PC-9 (cell line): ENCODE measurements around the gene ENGASE. TPM values are rescaled to one million over a fixed set of nuclear protein-coding genes. Genes with fewer than 3 reads are reported as not detected.

Experiments used
- BruUV-seq: library from RNA; stranded (reverse); fragments of 400-500 nt; replicated peaks from 2 replicates; lab custom pipeline; 2021; lab: Mats Ljungman, UMichigan
- CTCF ChIA-PET: fragments of 300-600 bp; sonication (Branson Sonifier 250); formaldehyde crosslinking; loops from one replicate; lab custom pipeline; 2022; ENCODE audit warnings: antibody characterized with exemption; lab: Charles Lee
- POLR2A ChIA-PET: fragments of 300-600 bp; sonication (Branson Sonifier 250); formaldehyde crosslinking; loops from one replicate; lab custom pipeline; 2022; ENCODE audit warnings: antibody characterized with exemption; ENCODE audit not compliant: unreplicated experiment; lab: Charles Lee
- DNase-seq, 2 experiments: peaks; one replicate each; pipeline versions ENCODE4 v3.0.0 to v3.0.0-alpha.2; 2015 to 2022; ENCODE audit warnings: mixed read lengths in 1 of 2
- H2AFZ ChIP-seq: fragments of 200-600 bp; sonication (generic); 2 replicates; pipeline ENCODE4 v1.8.1; 2017; ENCODE audit warnings: antibody characterized with exemption
- H3F3A ChIP-seq: fragments of 200-600 bp; sonication (generic); 2 replicates; pipeline ENCODE4 v1.8.1; 2017; ENCODE audit warnings: antibody characterized with exemption, mild to moderate bottlenecking, low read depth; ENCODE audit not compliant: insufficient read depth
- H3K27ac ChIP-seq: fragments of 200-600 bp; sonication (generic); 2 replicates; pipeline ENCODE4 v1.6.1; 2016; ENCODE audit warnings: mixed run types
- H3K27me3 ChIP-seq: fragments of 200-600 bp; sonication (generic); 2 replicates; pipeline ENCODE4 v1.6.1; 2016; ENCODE audit warnings: low read depth, mixed run types; ENCODE audit not compliant: insufficient read depth
- H3K36me3 ChIP-seq: fragments of 200-600 bp; sonication (generic); 2 replicates; pipeline ENCODE4 v1.6.1; 2016; ENCODE audit warnings: low read depth, mixed run types
- H3K4me1 ChIP-seq: fragments of 200-600 bp; sonication (generic); replicated peaks from 2 replicates; pipeline ENCODE4 v1.6.1; 2016; ENCODE audit warnings: mixed run types; ENCODE audit not compliant: insufficient read depth
- H3K4me2 ChIP-seq: fragments of 200-600 bp; sonication (generic); 2 replicates; pipeline ENCODE4 v1.6.1; 2017; ENCODE audit warnings: mixed run types
- H3K4me3 ChIP-seq: fragments of 200-600 bp; sonication (generic); 2 replicates; pipeline ENCODE4 v1.6.1; 2016; ENCODE audit warnings: mixed run types
- H3K79me2 ChIP-seq: fragments of 200-600 bp; sonication (generic); 2 replicates; pipeline ENCODE4 v1.6.1; 2017; ENCODE audit warnings: low read depth, mixed run types
- H3K9me2 ChIP-seq: fragments of 200-600 bp; sonication (generic); 2 replicates; pipeline ENCODE4 v1.8.1; 2017; ENCODE audit warnings: mild to moderate bottlenecking; ENCODE audit not compliant: insufficient read depth
- H3K9me3 ChIP-seq: fragments of 200-600 bp; sonication (generic); 2 replicates; pipeline ENCODE4 v1.8.1; 2016; ENCODE audit warnings: low read depth; ENCODE audit not compliant: insufficient read depth
- H4K20me1 ChIP-seq: fragments of 200-600 bp; sonication (generic); 2 replicates; pipeline ENCODE4 v1.8.1; 2017; ENCODE audit not compliant: insufficient read depth
- EZH2 ChIP-seq: fragments of 200-600 bp; sonication (generic); IDR thresholded peaks from 2 replicates; pipeline ENCODE4 v1.8.0; 2017; ENCODE audit warnings: antibody characterized with exemption, low read depth
- intact Hi-C: fragments of 100-400 bp; cut with micrococcal nuclease; formaldehyde crosslinking; loops from one replicate; pipeline ENCODE4 v1.10.0; 2022; ENCODE audit not compliant: unreplicated experiment
- total RNA-seq: library from RNA; stranded (reverse); gene quantifications from 2 replicates; pipeline ENCODE4 v1.2.3, GENCODE V29; 2021
- TF ChIP-seq, protein P1 (sequence below): fragments of 200-600 bp; sonication (generic); conservative IDR thresholded peaks from 2 replicates; pipeline ENCODE4 v1.6.1; 2017; ENCODE audit warnings: mixed run types, antibody characterized with exemption, mild to moderate bottlenecking, moderate library complexity

The ENGASE gene
- total RNA-seq, 1 experiment from 2014 or later = 15.7 TPM

DNA sequence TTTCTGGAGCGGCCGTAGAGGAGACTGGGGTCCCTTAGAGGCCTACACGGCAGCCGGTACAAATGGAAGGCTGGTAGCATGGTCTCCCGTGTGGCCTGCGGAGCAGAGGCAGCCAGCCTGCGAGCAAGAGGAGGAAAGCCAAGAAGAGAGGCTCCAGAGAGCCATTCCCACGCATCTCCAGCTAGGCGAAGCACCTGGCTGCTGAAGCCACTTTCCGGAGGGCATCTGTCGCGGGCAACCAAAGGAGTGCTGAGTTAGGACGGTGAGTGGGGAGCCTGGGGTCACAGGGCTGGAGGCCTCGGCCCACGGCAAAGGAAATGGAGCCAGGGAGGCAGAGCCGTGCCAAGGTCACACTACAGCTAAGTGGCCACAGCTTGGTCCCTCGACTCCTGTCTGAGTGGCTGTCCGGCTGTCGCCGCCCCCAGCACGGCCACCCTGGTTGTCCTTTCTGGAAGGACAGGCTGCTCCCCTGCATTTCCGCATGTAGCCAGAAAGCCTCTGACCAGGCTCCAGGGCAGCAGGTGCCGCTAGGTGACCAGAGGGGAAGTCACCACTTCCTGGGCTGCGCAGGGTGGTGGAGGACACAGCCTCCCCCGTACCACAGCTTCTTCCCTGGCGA lies 33.7 kb downstream of the ENGASE start:
- Histone ChIP-seq H3K9me3 (no peaks in the 10 kb centered on the region), H3K4me2 (no peak overlapping the region), H3K36me3 (no peaks in the 10 kb centered on the region), H4K20me1 (no peaks in the 10 kb centered on the region; the same call in 1 of the 2 replicates), H3K27ac (no peak overlapping the region), H3K4me3 (no peak overlapping the region), H3K4me1 (no peaks in the 10 kb centered on the region), H3F3A (no peaks in the 10 kb centered on the region), H2AFZ (no peak overlapping the region), H3K9me2 (no peaks in the 10 kb centered on the region), H3K79me2 (no peaks in the 10 kb centered on the region), H3K27me3 (peaks cover 78% of the 10 kb centered on the region)
- ChIA-PET POLR2A (no interaction called here), CTCF (no interaction called here)
- intact Hi-C loops = no loop called here
- no peak for DNase-seq
- no TSS peak for BruUV-seq
- TF ChIP-seq, protein P1, sequence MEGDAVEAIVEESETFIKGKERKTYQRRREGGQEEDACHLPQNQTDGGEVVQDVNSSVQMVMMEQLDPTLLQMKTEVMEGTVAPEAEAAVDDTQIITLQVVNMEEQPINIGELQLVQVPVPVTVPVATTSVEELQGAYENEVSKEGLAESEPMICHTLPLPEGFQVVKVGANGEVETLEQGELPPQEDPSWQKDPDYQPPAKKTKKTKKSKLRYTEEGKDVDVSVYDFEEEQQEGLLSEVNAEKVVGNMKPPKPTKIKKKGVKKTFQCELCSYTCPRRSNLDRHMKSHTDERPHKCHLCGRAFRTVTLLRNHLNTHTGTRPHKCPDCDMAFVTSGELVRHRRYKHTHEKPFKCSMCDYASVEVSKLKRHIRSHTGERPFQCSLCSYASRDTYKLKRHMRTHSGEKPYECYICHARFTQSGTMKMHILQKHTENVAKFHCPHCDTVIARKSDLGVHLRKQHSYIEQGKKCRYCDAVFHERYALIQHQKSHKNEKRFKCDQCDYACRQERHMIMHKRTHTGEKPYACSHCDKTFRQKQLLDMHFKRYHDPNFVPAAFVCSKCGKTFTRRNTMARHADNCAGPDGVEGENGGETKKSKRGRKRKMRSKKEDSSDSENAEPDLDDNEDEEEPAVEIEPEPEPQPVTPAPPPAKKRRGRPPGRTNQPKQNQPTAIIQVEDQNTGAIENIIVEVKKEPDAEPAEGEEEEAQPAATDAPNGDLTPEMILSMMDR = no peak

DNA sequence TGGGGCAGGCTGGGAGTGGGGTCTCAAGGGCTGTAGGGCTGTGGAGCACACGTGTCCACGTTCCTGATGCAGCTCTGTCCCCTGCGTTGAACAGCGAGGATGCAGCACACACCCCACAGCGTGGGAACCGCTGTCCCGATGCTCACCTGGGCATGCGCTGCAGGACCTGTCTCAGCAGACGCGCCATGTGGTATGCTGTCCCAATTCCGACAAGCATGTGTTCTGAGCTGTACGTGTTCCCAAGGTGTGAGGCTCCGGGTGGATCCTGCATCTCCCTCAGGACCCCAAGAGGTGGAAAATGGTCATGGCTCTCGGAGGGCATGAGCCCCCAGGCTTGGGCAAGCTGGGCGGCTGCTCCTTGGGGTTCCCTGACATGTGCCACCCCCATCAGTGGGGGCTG lies 34.2 kb downstream of the ENGASE start:
- Histone ChIP-seq H3K27ac (no peak overlapping the region), H3K4me3 (no peak overlapping the region), H3K4me2 (no peak overlapping the region), H3K9me3 (no peaks in the 10 kb centered on the region), H3K36me3 (no peaks in the 10 kb centered on the region), H3K27me3 (peaks cover 80% of the 10 kb centered on the region), H3K79me2 (no peaks in the 10 kb centered on the region), H3K9me2 (no peaks in the 10 kb centered on the region), H2AFZ (no peak overlapping the region), H3K4me1 (no peaks in the 10 kb centered on the region), H4K20me1 (peaks cover 1% of the 10 kb centered on the region; the same call in 1 of the 2 replicates), H3F3A (no peaks in the 10 kb centered on the region)
- POLR2A ChIA-PET = no interaction called here
- no peak for DNase-seq
- CTCF ChIA-PET = no interaction called here
- TF ChIP-seq, protein P1 = no peak
- TF ChIP-seq EZH2 = no peak
- BruUV-seq = no TSS peak
- intact Hi-C loops = no loop called here

DNA sequence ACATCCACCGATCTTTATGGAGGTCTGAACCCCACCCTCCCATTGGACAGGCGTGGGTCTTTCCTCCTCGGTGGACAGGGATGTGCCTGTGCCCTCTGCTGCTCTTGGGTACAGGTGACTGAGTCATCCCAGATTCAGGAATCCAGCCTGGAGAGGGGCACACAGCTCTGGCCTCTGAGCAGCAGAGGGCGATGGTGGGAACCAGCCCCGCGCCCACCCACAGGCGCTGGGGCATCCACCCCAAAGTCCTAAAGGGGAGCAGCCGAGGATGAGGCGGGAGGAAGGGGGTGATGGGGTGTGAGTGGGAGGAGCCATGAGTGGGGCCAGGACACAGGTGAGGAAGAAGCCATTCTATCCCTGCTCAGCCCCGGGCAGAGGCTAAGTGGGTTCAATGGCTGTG lies 35.0 kb downstream of the ENGASE start:
- Histone ChIP-seq H2AFZ (no peak overlapping the region), H4K20me1 (peaks cover 8% of the 10 kb centered on the region; the same call in 1 of the 2 replicates), H3K79me2 (no peaks in the 10 kb centered on the region), H3K36me3 (no peaks in the 10 kb centered on the region), H3K9me3 (no peaks in the 10 kb centered on the region), H3F3A (no peaks in the 10 kb centered on the region), H3K27ac (no peak overlapping the region), H3K4me3 (no peak overlapping the region), H3K4me2 (no peak overlapping the region), H3K27me3 (peaks cover 79% of the 10 kb centered on the region), H3K9me2 (no peaks in the 10 kb centered on the region), H3K4me1 (no peaks in the 10 kb centered on the region; the same call in 1 of the 2 replicates)
- intact Hi-C loops = no loop called here
- ChIA-PET CTCF (no interaction called here), POLR2A (no interaction called here)
- no peak for DNase-seq
- TF ChIP-seq, protein P1 = no peak; the same call in 1 of the 2 replicates
- no peak for TF ChIP-seq EZH2
- no TSS peak for BruUV-seq
